GM23338 (cell line): Measurements from ENCODE around the gene NUBP1.

Source experiments
- CTCF ChIP-seq, 2 experiments: fragments of 200-600 bp in 1 of 2; sonication (generic) in 1 of 2; conservative IDR thresholded peaks; 2 replicates each; pipeline versions ENCODE4 v1.5.1 to v1.6.1; 2016 to 2017; ENCODE audit warnings: antibody characterized with exemption in 2 of 2, low read depth in 2 of 2, mild to moderate bottlenecking in 2 of 2, moderate library complexity in 1 of 2
- EZH2 ChIP-seq: fragments of 200-600 bp; sonication (generic); IDR thresholded peaks from one replicate; pipeline ENCODE4 v1.8.0; 2017; ENCODE audit warnings: antibody characterized with exemption, mild to moderate bottlenecking, low read depth; ENCODE audit not compliant: unreplicated experiment

GRCh38 chr16:10777356-10777755 is 33.7 kb downstream of the NUBP1 start:
- TF ChIP-seq CTCF (conservative IDR thresholded peaks at IDR 0.05; ENCODE audit: low read depth in 2 of 2), result no peak
- TF ChIP-seq EZH2, result no peak
